Vagina (tissue), 2 donors: Measurements from ENCODE around the gene SPAG9.

Experiments used
- POLR2A ChIP-seq, 2 donors: fragments of 450-650 bp; IDR thresholded peaks; one replicate each; pipeline ENCODE4 v1.6.1; 2017; ENCODE audit warnings: antibody characterized with exemption in 2 of 2, mild to moderate bottlenecking in 2 of 2, moderate library complexity in 2 of 2
- POLR2AphosphoS5 ChIP-seq, 2 donors: sonication (generic); formaldehyde crosslinking; IDR thresholded peaks; one replicate each; pipeline ENCODE4 v1.9.0; 2017; ENCODE audit warnings: antibody characterized with exemption in 2 of 2, mild to moderate bottlenecking in 2 of 2, low read depth in 1 of 2; ENCODE audit not compliant: insufficient read depth in 1 of 2
- TF ChIP-seq, protein P1 (sequence below), 3 experiments: fragments of 450-650 bp in 2 of 3; fragments of 200-600 bp in 1 of 3; sonication (generic) in 1 of 3; IDR thresholded peaks; one replicate each; pipeline ENCODE4 v1.5.1; 2017 to 2019; ENCODE audit warnings: antibody characterized with exemption in 3 of 3, mild to moderate bottlenecking in 2 of 3, moderate library complexity in 2 of 3

DNA sequence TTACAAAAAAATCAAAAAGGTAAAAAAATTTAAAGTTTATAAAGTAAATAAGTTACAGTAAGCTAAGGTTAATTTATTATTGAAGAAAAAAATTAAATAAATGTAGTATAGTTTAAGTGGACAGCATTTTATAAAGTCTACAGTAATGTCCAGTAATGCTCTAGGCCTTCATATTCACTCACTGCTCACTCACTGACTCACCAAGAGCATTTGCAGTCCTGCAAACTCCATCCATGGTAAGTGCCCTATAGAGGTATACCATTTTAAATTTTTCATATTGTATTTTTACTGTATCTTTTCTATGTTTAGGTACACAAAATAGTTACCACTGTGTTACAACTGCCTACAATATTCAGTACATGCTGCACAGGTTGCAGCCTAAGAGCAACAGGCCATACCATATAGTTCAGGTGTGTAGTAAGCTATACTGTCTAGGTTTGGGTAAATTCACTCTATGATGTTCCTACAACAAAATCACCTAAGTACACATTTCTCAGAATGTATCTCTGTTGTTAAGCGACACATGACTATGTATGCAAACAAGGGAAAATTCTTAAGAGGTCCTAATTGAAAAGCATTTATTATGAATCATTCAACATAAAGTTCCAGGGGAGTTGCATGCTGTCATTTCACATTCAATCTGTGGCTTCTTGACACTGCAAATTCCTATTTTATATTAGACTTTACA lies 92.3 kb downstream of the SPAG9 start:
- no peak for TF ChIP-seq POLR2A (IDR thresholded peaks at IDR 0.05)
- TF ChIP-seq, protein P1, sequence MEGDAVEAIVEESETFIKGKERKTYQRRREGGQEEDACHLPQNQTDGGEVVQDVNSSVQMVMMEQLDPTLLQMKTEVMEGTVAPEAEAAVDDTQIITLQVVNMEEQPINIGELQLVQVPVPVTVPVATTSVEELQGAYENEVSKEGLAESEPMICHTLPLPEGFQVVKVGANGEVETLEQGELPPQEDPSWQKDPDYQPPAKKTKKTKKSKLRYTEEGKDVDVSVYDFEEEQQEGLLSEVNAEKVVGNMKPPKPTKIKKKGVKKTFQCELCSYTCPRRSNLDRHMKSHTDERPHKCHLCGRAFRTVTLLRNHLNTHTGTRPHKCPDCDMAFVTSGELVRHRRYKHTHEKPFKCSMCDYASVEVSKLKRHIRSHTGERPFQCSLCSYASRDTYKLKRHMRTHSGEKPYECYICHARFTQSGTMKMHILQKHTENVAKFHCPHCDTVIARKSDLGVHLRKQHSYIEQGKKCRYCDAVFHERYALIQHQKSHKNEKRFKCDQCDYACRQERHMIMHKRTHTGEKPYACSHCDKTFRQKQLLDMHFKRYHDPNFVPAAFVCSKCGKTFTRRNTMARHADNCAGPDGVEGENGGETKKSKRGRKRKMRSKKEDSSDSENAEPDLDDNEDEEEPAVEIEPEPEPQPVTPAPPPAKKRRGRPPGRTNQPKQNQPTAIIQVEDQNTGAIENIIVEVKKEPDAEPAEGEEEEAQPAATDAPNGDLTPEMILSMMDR (IDR thresholded peaks at IDR 0.05), result no peak
- TF ChIP-seq POLR2AphosphoS5 (IDR thresholded peaks at IDR 0.05; ENCODE audit: insufficient read depth in 1 of 2, low read depth in 1 of 2), result no peak
